Measurements from ENCODE around the gene NTF3. TPM values are rescaled to one million over a fixed set of nuclear protein-coding genes. Genes with fewer than 3 reads are reported as not detected.

Gene NTF3
- total and polyA plus RNA-seq, 2 of the 8 experiments (the other 6 are each of a cell fraction or from before 2014, with no cell fraction given) = 1.4 to 2.3 TPM

- DNase-seq (ENCODE audit: low read depth in 1 of 2, low spot score in 2 of 2) (no peak), FAIRE-seq (no peak)
- ChIA-PET CTCF (ENCODE audit: partially characterized antibody) (interaction anchor here (1.3 to 3.4 kb wide), 6 partner anchors 9 to 135 kb away, joined by 3 to 18 read pairs (median 5); no protein-coding TSS in a partner anchor), POLR2A (ENCODE audit: partially characterized antibody) (no interaction called here)
- H4K20me1 ChIP-seq (replicated peaks in 1 of 2; ENCODE audit: control insufficient read depth in 1 of 2, insufficient read depth in 2 of 2, low read length in 2 of 2) = no peaks in the 10 kb centered on the region
- no peak overlapping the region for H2AK5ac ChIP-seq (ENCODE audit: low read depth, low read length)
- H3K27ac ChIP-seq (ENCODE audit: low read depth, low read length) = no peak overlapping the region
- no peak overlapping the region for H3K4me3 ChIP-seq (ENCODE audit: extremely low read depth in 1 of 4, insufficient read depth in 2 of 4, low read depth in 3 of 4, low read length in 4 of 4)
- H2BK5ac ChIP-seq (ENCODE audit: low read depth, low read length) = no peak overlapping the region
- H4K5ac ChIP-seq (ENCODE audit: insufficient read length, low read depth, low read length) = no peak overlapping the region
- H3K23ac ChIP-seq (ENCODE audit: insufficient read length) = no peak overlapping the region
- no peak overlapping the region for H3K9ac ChIP-seq (replicated peaks in 1 of 4; ENCODE audit: extremely low read depth in 1 of 4, low read depth in 3 of 4, low read length in 3 of 4)
- no peak overlapping the region for H4K8ac ChIP-seq (ENCODE audit: extremely low read depth, insufficient read depth, low read length)
- H3K79me1 ChIP-seq (ENCODE audit: low read depth, low read length) = no peaks in the 10 kb centered on the region
- no peak overlapping the region for H3K14ac ChIP-seq (ENCODE audit: insufficient read length)
- no peak overlapping the region for H2BK12ac ChIP-seq (ENCODE audit: low read depth, low read length)
- 80% methylated on average over 4 of the region's 4 CpGs; no CpG with 5 or more reads in 1 of the 2 experiments for WGBS, 2 experiments (ENCODE audit: extremely low coverage in 1 of 2, insufficient coverage in 1 of 2, insufficient read length in 1 of 2, insufficient replicate concordance in 2 of 2, low coverage in 1 of 2, low lambda C conversion rate in 2 of 2, missing lambda C conversion rate in 1 of 2)
- H3K36me3 ChIP-seq (ENCODE audit: control insufficient read depth in 2 of 4, insufficient read depth in 4 of 4, low read length in 3 of 4) = no peaks in the 10 kb centered on the region
- peaks cover 0 to 8% (median 3%) of the 10 kb centered on the region in 4 experiments; a peak in 5 of 7 replicates for H3K4me1 ChIP-seq (replicated peaks in 1 of 4; ENCODE audit: control insufficient read depth in 3 of 4, insufficient read depth in 4 of 4, low read length in 3 of 4)
- no peak overlapping the region for H3K4me2 ChIP-seq (ENCODE audit: insufficient read depth in 1 of 2, low read depth in 2 of 2, low read length in 2 of 2)
- no peak overlapping the region for H2BK15ac ChIP-seq (ENCODE audit: low read length)
- no peak overlapping the region for H3K56ac ChIP-seq (replicated peaks; ENCODE audit: insufficient read length, low read depth, low read length)
- no peaks in the 10 kb centered on the region for H3K79me2 ChIP-seq (ENCODE audit: control insufficient read depth in 1 of 2, insufficient read depth in 2 of 2, low read length in 2 of 2)
- H3K23me2 ChIP-seq (ENCODE audit: low read depth, low read length) = no peaks in the 10 kb centered on the region
- no peak overlapping the region for H4K91ac ChIP-seq (replicated peaks; ENCODE audit: insufficient read length, low read length)
- TF ChIP-seq POLR2A (IDR thresholded peaks at IDR 0.05; ENCODE audit: control extremely low read depth in 1 of 2, low read depth in 2 of 2, low read length in 2 of 2) = no peak
- no peak for TF ChIP-seq MAX (IDR thresholded peaks at IDR 0.05)
- no peak for TF ChIP-seq GABPA (IDR thresholded peaks at IDR 0.05; ENCODE audit: borderline replicate concordance, insufficient read depth, low read length)
- no peak for TF ChIP-seq RAD21 (IDR thresholded peaks at IDR 0.05 in 1 of 2, conservative IDR thresholded peaks at IDR 0.05 in 1 of 2; ENCODE audit: low read depth in 2 of 2, low read length in 2 of 2)
- no peak for TF ChIP-seq EP300 (IDR thresholded peaks at IDR 0.05; ENCODE audit: borderline replicate concordance in 1 of 2, low read depth in 2 of 2, low read length in 2 of 2)
- TF ChIP-seq KDM4A (IDR thresholded peaks at IDR 0.05; ENCODE audit: low read depth, low read length, severe bottlenecking) = no peak
- no peak for TF ChIP-seq MAFK (IDR thresholded peaks at IDR 0.05; ENCODE audit: low read depth, low read length)
- TF ChIP-seq SRF (IDR thresholded peaks at IDR 0.05; ENCODE audit: low read depth, low read length) = no peak
- TF ChIP-seq TAF1 (IDR thresholded peaks at IDR 0.05; ENCODE audit: low read depth, low read length) = no peak
- TF ChIP-seq E2F6 (IDR thresholded peaks at IDR 0.05) = no peak
- no peak for TF ChIP-seq CHD1 (IDR thresholded peaks at IDR 0.05; ENCODE audit: low read depth, low read length)
- TF ChIP-seq SP2 (IDR thresholded peaks at IDR 0.05; ENCODE audit: low read length) = no peak
- TF ChIP-seq YY1 (IDR thresholded peaks at IDR 0.05; ENCODE audit: low read depth, low read length) = no peak
- H3K27me3 ChIP-seq (replicated peaks in 1 of 4; ENCODE audit: control insufficient read depth in 3 of 4, extremely low read depth in 1 of 4, insufficient read depth in 3 of 4, low read length in 3 of 4) = no peaks in the 10 kb centered on the region
- H3K9me3 ChIP-seq (ENCODE audit: insufficient read depth in 2 of 2, low read depth in 1 of 2, low read length in 1 of 2) = no peaks in the 10 kb centered on the region
- H2BK20ac ChIP-seq (ENCODE audit: low read length) = no peak overlapping the region
- no peak overlapping the region for H2AFZ ChIP-seq (ENCODE audit: low read length)
- no peak overlapping the region for H2BK120ac ChIP-seq (replicated peaks; ENCODE audit: low read depth, low read length)
- H3K4ac ChIP-seq (replicated peaks; ENCODE audit: insufficient read length, low read depth, low read length) = no peak overlapping the region
- H3K18ac ChIP-seq (ENCODE audit: extremely low read depth, low read length) = no peak overlapping the region
Observed at GRCh38 chr12:5513406-5513805, 81.5 kb downstream of the NTF3 start.
